ENCODE measurements around the gene NEO1.

NEO1 gene

DNA sequence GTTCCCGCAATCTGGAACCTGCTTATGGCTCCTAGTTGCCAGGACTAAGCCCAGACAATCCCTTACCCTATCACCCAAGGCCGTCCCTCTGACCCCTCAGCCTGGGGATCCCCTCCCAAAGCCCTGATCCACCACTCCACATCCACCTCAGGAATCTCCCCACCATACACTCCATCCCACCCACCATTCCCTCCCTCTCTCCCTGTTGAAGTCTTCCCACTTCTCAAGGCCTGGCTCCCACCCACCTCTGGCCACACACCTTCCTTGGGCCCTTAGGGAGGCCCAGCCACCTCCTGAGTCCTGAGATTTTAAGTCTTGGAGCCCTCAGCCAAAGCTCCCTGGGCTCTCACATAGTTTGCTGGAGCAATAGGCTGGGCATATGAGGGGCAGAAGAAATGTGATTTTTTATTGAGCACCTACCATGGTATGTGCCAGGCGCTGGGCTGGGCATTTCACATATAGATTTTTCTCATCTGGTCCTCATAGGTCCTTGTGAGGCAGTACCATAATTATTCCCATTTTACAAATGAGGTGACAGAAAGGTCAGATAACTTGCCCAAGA is 268.4 kb downstream of the NEO1 start:
- no peak for DNase-seq (ENCODE audit: low read depth, low spot score)
- no peaks in the 10 kb centered on the region for H3K36me3 ChIP-seq (ENCODE audit: insufficient read depth, low read length)
- no peaks in the 10 kb centered on the region for H3K9me3 ChIP-seq (ENCODE audit: low read depth, low read length)
- H3K9ac ChIP-seq (ENCODE audit: insufficient read length), result no peak overlapping the region
- TF ChIP-seq POLR2AphosphoS5 (IDR thresholded peaks at IDR 0.05; ENCODE audit: borderline replicate concordance, low read depth, low read length) (no peak), EZH2 (IDR thresholded peaks at IDR 0.05) (no peak), FOXP2 (optimal IDR thresholded peaks at IDR 0.05; ENCODE audit: control extremely low read depth, extremely low read length, insufficient read depth) (no peak)
- no peak overlapping the region for H3K27ac ChIP-seq
- no peak overlapping the region for H3K4me3 ChIP-seq

- no peak for TF ChIP-seq POLR2AphosphoS5 (IDR thresholded peaks at IDR 0.05; ENCODE audit: borderline replicate concordance, low read depth, low read length)
- no peak for TF ChIP-seq EZH2 (IDR thresholded peaks at IDR 0.05)
- TF ChIP-seq FOXP2 (optimal IDR thresholded peaks at IDR 0.05; ENCODE audit: control extremely low read depth, extremely low read length, insufficient read depth), result no peak
- H3K36me3 ChIP-seq (ENCODE audit: insufficient read depth, low read length), result no peaks in the 10 kb centered on the region
- H3K4me3 ChIP-seq, result no peak overlapping the region
- no peaks in the 10 kb centered on the region for H3K9me3 ChIP-seq (ENCODE audit: low read depth, low read length)
- no peak overlapping the region for H3K9ac ChIP-seq (ENCODE audit: insufficient read length)
- H3K27ac ChIP-seq, result no peak overlapping the region
- no peak for DNase-seq (ENCODE audit: low read depth, low spot score)
These were observed 269.5 kb downstream of the NEO1 start for GRCh38 chr15:73321496-73322450.

DNA sequence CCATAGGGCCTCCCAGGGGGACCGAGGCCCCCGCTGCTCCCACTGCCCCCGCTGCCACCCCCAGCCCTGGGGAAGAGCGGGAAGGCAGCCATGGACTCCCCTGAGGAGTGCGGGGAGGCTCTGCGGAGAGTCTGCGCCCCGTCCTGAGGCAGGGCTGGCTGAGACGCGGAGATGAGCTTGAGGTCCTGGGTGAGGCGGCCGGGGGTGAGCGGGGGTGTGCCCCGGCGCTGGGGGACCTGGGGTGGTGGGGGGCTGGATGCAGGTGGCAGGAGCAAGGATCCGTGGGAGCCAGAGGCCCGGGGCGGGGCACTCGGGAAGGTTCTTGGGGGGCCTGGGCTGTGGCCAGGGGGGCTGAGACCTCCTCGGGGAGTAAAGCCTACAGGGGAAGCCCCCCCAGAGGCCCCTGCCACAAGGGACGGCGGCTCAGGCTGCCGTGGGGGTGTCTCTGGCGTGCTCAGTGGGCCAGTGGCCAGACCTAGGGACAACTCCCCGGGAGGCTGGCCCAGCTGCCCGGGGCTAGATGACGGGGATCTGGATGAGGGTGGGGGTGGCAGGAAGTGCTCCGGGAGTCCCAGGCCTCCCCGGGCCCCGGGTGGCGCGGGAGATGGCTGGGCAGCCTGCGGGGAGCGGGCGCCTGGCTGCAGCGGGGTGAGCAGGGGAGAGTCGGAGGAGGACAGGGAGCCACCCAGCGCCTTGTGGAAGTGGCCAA is 270.6 kb downstream of the NEO1 start:
- Histone ChIP-seq H3K9ac (ENCODE audit: insufficient read length) (no peak overlapping the region), H3K4me3 (no peak overlapping the region), H3K36me3 (ENCODE audit: insufficient read depth, low read length) (no peaks in the 10 kb centered on the region), H3K9me3 (ENCODE audit: low read depth, low read length) (no peaks in the 10 kb centered on the region), H3K27ac (no peak overlapping the region)
- no peak for DNase-seq (ENCODE audit: low read depth, low spot score)
- no peak for TF ChIP-seq FOXP2 (optimal IDR thresholded peaks at IDR 0.05; ENCODE audit: control extremely low read depth, extremely low read length, insufficient read depth)
- no peak for TF ChIP-seq POLR2AphosphoS5 (IDR thresholded peaks at IDR 0.05; ENCODE audit: borderline replicate concordance, low read depth, low read length)
- TF ChIP-seq EZH2 (IDR thresholded peaks at IDR 0.05), result no peak

DNA sequence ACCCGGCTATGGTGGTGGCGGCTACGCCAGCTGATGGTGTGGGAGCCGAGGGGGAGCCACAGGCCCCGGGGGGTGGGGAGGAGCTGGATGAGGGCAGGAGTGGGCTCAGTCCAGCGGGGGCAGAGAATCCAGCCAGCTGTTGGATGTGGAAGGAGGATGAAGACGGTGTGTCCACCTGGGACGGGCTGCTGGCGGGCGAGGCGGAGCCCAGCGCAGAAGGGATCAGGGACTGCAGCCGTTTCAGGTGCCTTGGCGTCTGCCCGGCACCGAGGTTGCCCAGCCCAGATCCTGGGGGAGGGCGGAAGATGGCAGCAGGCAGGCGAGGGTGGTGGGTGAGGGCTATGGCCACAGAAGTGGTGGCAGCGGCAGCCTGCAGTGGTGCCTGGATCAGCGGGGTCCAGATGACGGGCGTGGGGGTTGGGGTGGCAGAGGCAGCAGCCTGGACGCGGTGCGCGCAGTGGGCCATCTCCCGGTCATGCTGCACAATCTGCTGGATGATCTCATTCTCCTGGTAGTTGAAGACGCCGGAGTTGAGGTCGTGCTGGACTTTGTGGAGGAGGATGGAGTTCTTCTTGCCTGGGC is 271.2 kb downstream of the NEO1 start:
- DNase-seq (ENCODE audit: low read depth, low spot score), result no peak
- no peak for TF ChIP-seq EZH2 (IDR thresholded peaks at IDR 0.05)
- TF ChIP-seq POLR2AphosphoS5 (IDR thresholded peaks at IDR 0.05; ENCODE audit: borderline replicate concordance, low read depth, low read length), result no peak
- no peak for TF ChIP-seq FOXP2 (optimal IDR thresholded peaks at IDR 0.05; ENCODE audit: control extremely low read depth, extremely low read length, insufficient read depth)
- Histone ChIP-seq H3K27ac (no peak overlapping the region), H3K4me3 (no peak overlapping the region), H3K9ac (ENCODE audit: insufficient read length) (no peak overlapping the region), H3K36me3 (ENCODE audit: insufficient read depth, low read length) (no peaks in the 10 kb centered on the region), H3K9me3 (ENCODE audit: low read depth, low read length) (no peaks in the 10 kb centered on the region)

DNA sequence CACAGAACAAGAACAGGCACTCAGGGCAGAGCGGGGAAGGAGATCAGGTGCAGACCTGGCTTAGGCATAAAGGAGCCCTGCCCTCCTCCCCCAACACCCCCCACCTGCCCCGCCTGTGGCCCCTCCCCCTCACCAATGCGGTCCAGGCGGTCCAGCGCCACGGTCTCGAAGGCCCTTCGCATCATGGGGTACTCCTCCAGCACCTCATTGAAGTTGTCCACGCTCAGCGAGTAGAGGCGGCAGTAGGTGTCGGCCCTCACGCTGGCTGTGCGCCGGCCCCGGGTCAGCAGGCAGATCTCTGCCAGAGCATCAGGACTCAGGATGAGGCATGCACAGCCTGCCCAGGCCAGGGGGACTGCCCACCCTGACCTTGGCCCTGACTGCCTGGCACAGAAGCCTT is 271.7 kb downstream of the NEO1 start:
- Histone ChIP-seq H3K4me3 (no peak overlapping the region), H3K9ac (ENCODE audit: insufficient read length) (no peak overlapping the region), H3K27ac (no peak overlapping the region), H3K9me3 (ENCODE audit: low read depth, low read length) (no peaks in the 10 kb centered on the region), H3K36me3 (ENCODE audit: insufficient read depth, low read length) (no peaks in the 10 kb centered on the region)
- no peak for DNase-seq (ENCODE audit: low read depth, low spot score)
- TF ChIP-seq EZH2 (IDR thresholded peaks at IDR 0.05), result no peak

DNA sequence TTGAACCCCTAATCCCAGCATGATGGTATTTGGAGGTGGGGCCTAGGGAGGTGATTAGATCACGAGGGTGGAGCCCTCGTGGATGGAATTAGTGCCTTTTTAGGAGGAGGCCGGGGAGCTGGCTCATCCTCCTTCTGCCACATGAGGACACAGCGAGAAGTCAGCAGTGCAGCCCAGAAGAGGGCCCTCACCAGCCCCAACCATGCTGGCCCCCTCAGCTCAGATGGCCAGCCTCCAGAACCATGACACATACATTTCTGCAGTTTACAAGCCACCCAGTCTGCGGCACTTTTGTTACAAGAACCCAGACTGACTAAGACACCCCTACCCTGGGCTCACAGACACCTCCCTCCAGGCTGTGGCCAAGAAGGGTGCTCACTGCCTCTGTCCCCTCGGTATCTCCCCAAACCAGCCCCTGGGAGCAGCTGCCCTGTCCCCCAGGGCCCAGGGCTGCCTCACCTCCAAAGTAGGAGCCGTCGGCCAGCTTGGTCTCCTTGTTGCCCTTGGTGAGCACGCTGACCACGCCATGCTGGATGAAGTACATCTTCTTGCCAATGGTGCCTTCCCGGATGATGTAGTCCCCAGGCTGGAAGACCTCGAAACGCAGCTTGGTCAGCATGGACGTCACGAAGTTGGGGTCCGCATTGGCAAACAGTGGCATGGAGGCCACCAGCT is 272.4 kb downstream of the NEO1 start:
- no peak for DNase-seq (ENCODE audit: low read depth, low spot score)
- Histone ChIP-seq H3K27ac (no peak overlapping the region), H3K9me3 (ENCODE audit: low read depth, low read length) (no peaks in the 10 kb centered on the region), H3K36me3 (ENCODE audit: insufficient read depth, low read length) (no peaks in the 10 kb centered on the region), H3K9ac (ENCODE audit: insufficient read length) (no peak overlapping the region), H3K4me3 (no peak overlapping the region)
- TF ChIP-seq EZH2 (IDR thresholded peaks at IDR 0.05), result no peak
- no peak for TF ChIP-seq POLR2AphosphoS5 (IDR thresholded peaks at IDR 0.05; ENCODE audit: borderline replicate concordance, low read depth, low read length)
- no peak for TF ChIP-seq FOXP2 (optimal IDR thresholded peaks at IDR 0.05; ENCODE audit: control extremely low read depth, extremely low read length, insufficient read depth)

DNA sequence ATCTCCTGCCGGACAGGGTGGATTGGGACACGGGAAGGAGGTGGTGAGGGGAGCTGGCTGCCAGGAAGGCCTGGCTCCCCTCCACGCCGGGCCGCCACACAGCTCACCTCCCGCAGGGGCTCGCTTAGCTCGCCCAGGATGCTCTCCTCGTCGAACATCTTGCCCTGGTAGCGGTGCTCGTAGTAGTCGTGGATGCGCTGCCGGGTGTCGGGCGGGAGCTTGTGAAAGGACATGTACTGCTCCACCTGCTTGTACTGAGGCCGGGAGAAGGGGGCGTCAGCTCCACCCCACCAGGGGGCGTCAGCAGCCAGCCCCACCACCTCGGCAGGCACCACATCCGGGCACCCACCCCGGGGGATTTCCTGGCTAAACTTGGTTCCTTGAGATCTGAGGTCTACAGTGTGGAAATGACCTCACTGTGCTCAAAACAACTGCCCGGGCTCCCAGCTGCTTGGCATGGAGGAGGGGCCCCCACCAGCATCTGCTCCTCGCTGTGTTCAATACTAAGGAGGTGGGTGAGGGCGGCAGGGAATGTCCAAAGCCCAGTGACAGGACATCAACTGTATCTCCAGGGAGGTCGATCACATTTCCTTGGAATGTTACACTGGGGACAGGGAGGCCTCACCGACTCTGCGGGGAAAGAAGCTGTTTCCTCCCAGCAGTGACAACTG is 273.1 kb downstream of the NEO1 start:
- TF ChIP-seq FOXP2 (optimal IDR thresholded peaks at IDR 0.05; ENCODE audit: control extremely low read depth, extremely low read length, insufficient read depth), result no peak
- no peak for TF ChIP-seq EZH2 (IDR thresholded peaks at IDR 0.05)
- TF ChIP-seq POLR2AphosphoS5 (IDR thresholded peaks at IDR 0.05; ENCODE audit: borderline replicate concordance, low read depth, low read length), result no peak
- Histone ChIP-seq H3K9ac (ENCODE audit: insufficient read length) (no peak overlapping the region), H3K36me3 (ENCODE audit: insufficient read depth, low read length) (no peaks in the 10 kb centered on the region), H3K9me3 (ENCODE audit: low read depth, low read length) (no peaks in the 10 kb centered on the region), H3K27ac (no peak overlapping the region), H3K4me3 (no peak overlapping the region)
- DNase-seq (ENCODE audit: low read depth, low spot score), result no peak

Measured in SK-N-MC (cell line).